Measurements from ENCODE around the gene MEOX1. TPM values are rescaled to one million over a fixed set of nuclear protein-coding genes. Genes with fewer than 3 reads are reported as not detected.
A peak's percentile ranks its signal among the peaks of the same experiment; 100 is the strongest.

Gene MEOX1
- total and polyA plus RNA-seq, 2 of the 4 experiments (the other 2 are of a cell fraction) = 0.48 to 0.72 TPM

DNA sequence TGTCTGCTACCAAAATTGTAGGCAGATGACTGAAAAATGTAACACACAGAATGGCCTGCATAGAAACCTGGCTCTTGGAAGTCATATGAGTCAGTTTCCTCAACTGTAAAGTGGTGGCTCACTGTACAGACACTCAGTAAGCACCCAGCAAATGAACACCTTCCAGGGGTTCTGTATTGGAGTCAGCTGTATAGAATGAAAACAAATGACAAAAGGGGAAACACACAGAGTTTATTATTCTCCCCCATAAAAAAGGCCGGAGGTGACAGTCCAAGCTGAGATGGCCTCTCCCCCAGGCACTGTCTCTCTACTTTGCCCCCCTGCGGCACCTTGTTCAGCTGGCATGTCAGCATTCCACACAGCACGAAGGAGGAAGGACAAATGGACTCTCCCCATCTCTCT, 6.2 kb upstream of the MEOX1 start:
- H3K9ac ChIP-seq (ENCODE audit: low read depth, low read length) = no peak overlapping the region
- H2AK5ac ChIP-seq (ENCODE audit: low read depth, low read length) = 0 out of 2 replicates have a peak overlapping the region, but pooled peaks have one; percentile 0
- TF ChIP-seq FOS (IDR thresholded peaks at IDR 0.05; ENCODE audit: low read depth, low read length) = 0 out of 2 replicates have a peak, but pooled peaks have one; percentile 18
- peak; percentile 55; the same call in 1 of the 2 replicates for TF ChIP-seq RFX5 (IDR thresholded peaks at IDR 0.05; ENCODE audit: low read depth, low read length)
- no peak for TF ChIP-seq SMC3 (IDR thresholded peaks at IDR 0.05; ENCODE audit: low read depth, low read length)
- H3K27me3 ChIP-seq (ENCODE audit: control insufficient read depth, insufficient read depth, low read length) = no peaks in the 10 kb centered on the region; the same call in 1 of the 2 replicates
- H3K23ac ChIP-seq (ENCODE audit: low read depth, low read length) = no peak overlapping the region
- no peaks in the 10 kb centered on the region for H3K9me3 ChIP-seq (ENCODE audit: control insufficient read depth, insufficient read depth, low read length)
- H2AK9ac ChIP-seq (replicated peaks; ENCODE audit: low read depth, low read length, poor library complexity) = no peak overlapping the region
- WGBS, 2 experiments (ENCODE audit: extremely low coverage in 2 of 2, insufficient read length in 1 of 2) = no CpG with 5 or more reads among the region's 3 CpGs
- H2BK120ac ChIP-seq (ENCODE audit: low read depth, low read length) = no peak overlapping the region
- DNase-seq (peak; percentile 81), ATAC-seq (ENCODE audit: low read depth) (peak; percentile 86)
- no peak overlapping the region for H3K4me2 ChIP-seq (ENCODE audit: low read depth, low read length)
- no peak overlapping the region for H3K18ac ChIP-seq (ENCODE audit: low read depth, low read length)
- no peak overlapping the region for H2BK20ac ChIP-seq (ENCODE audit: low read depth, low read length)
- no peak overlapping the region for H2AFZ ChIP-seq (replicated peaks; ENCODE audit: low read length, poor library complexity)
- no peaks in the 10 kb centered on the region for H3K36me3 ChIP-seq (ENCODE audit: control insufficient read depth, insufficient read depth, low read length)
- H3K9me1 ChIP-seq (ENCODE audit: insufficient read depth, low read length) = peaks cover 4% of the 10 kb centered on the region
- H4K8ac ChIP-seq (ENCODE audit: low read depth in 2 of 2, low read length in 2 of 2) = no peak overlapping the region
- POLR2A ChIA-PET (ENCODE audit: unreplicated experiment) = no interaction called here
- H3K79me1 ChIP-seq (ENCODE audit: low read depth in 1 of 2, low read length in 2 of 2) = no peaks in the 10 kb centered on the region
- peak overlapping the region; percentile 37 for H2BK5ac ChIP-seq (ENCODE audit: low read depth, low read length, poor library complexity, severe bottlenecking)
- no peak overlapping the region for H3K4me3 ChIP-seq (ENCODE audit: insufficient read depth, low read depth, low read length)
- H4K91ac ChIP-seq (ENCODE audit: insufficient read depth, low read depth, low read length) = no peak overlapping the region
- H4K20me1 ChIP-seq (ENCODE audit: insufficient read depth, low read length) = no peaks in the 10 kb centered on the region
- CTCF ChIA-PET = interaction anchor here (0.6 kb wide), 1 partner anchor 91 kb away, joined by 4 read pairs; no protein-coding TSS in a partner anchor
- peaks cover 8% of the 10 kb centered on the region for H3K4me1 ChIP-seq (ENCODE audit: control insufficient read depth, insufficient read depth, low read length)
- H3K56ac ChIP-seq (ENCODE audit: extremely low read depth, insufficient read depth, low read length) = no peak overlapping the region
- intact Hi-C loops (cut with micrococcal nuclease) = no loop called here
- no peak overlapping the region for H3K14ac ChIP-seq (replicated peaks; ENCODE audit: low read depth, low read length)
- no peak overlapping the region; the same call in 1 of the 2 replicates for H3K4ac ChIP-seq (ENCODE audit: low read depth, low read length)
- H3K27ac ChIP-seq (ENCODE audit: insufficient read depth, low read length) = peak overlapping the region; percentile 41; the same call in 1 of the 2 replicates
- BruUV-seq (replicated peaks) = no TSS peak
- H4K5ac ChIP-seq (ENCODE audit: low read depth, low read length) = no peak overlapping the region
- H2BK15ac ChIP-seq (ENCODE audit: low read depth, low read length) = no peak overlapping the region; the same call in 2 of the 3 replicates
- in situ Hi-C loops (cut with MboI; ENCODE audit: low sequenced_read_pairs) = no loop called here
- dilution Hi-C loops (cut with HindIII; ENCODE audit: low sequenced_read_pairs, unreplicated experiment) = no loop called here

Measured in IMR-90 (cell line).